HL-60 (cell line): ENCODE results near the gene LRRIQ1.

Experiments used
- DNase-seq, 2 experiments: peaks; one replicate each; pipeline ENCODE4 v3.0.0-alpha.2; 2010 to 2020; ENCODE audit warnings: low read depth in 1 of 2, low spot score in 1 of 2
- H3K27ac ChIP-seq: fragments of 250-450 bp; sonication (Bioruptor Pico); replicated peaks from 2 replicates; pipeline ENCODE4 v1.5.1; 2020; ENCODE audit warnings: mild to moderate bottlenecking, moderate library complexity
- H3K27me3 ChIP-seq: fragments of 250-450 bp; sonication (Bioruptor Pico); 2 replicates; pipeline ENCODE4 v1.5.1; 2021; ENCODE audit warnings: mild to moderate bottlenecking, moderate library complexity; ENCODE audit not compliant: insufficient read depth, poor library complexity, severe bottlenecking
- H3K4me3 ChIP-seq: replicated peaks from 2 replicates; pipeline ENCODE4 v1.5.1; 2011; ENCODE audit warnings: mild to moderate bottlenecking, control low read depth, low read length; ENCODE audit not compliant: insufficient read depth
- CTCF ChIP-seq: IDR thresholded peaks from one replicate; pipeline ENCODE4 v1.5.1; 2011; ENCODE audit warnings: low read length, control low read depth, inconsistent platforms; ENCODE audit not compliant: insufficient read depth
- GABPA ChIP-seq: IDR thresholded peaks from 2 replicates; pipeline ENCODE4 v1.6.1; 2012; ENCODE audit warnings: low read depth
- POLR2AphosphoS5 ChIP-seq: IDR thresholded peaks from 2 replicates; pipeline ENCODE4 v1.6.1; 2012; ENCODE audit warnings: low read depth
- REST ChIP-seq: IDR thresholded peaks from 2 replicates; pipeline ENCODE4 v1.6.1; 2012; ENCODE audit warnings: low read depth; ENCODE audit not compliant: insufficient replicate concordance
- SPI1 ChIP-seq: IDR thresholded peaks from 2 replicates; pipeline ENCODE4 v1.6.1; 2012; ENCODE audit warnings: low read depth, mild to moderate bottlenecking, borderline replicate concordance

Gene LRRIQ1

GRCh38 chr12:85147331-85147730, 111.2 kb downstream of the LRRIQ1 start:
- TF ChIP-seq CTCF (no peak), REST (no peak), GABPA (no peak), POLR2AphosphoS5 (no peak)
- H3K27me3 ChIP-seq, result no peaks in the 10 kb centered on the region
- DNase-seq, result no peak
- no peak overlapping the region for H3K27ac ChIP-seq
- no peak overlapping the region for H3K4me3 ChIP-seq

GRCh38 chr12:85152311-85152729, 116.2 kb downstream of the LRRIQ1 start:
- H3K27ac ChIP-seq, result no peak overlapping the region
- H3K4me3 ChIP-seq, result no peak overlapping the region
- H3K27me3 ChIP-seq, result no peaks in the 10 kb centered on the region
- TF ChIP-seq REST, result no peak
- TF ChIP-seq GABPA, result no peak
- no peak for TF ChIP-seq CTCF
- TF ChIP-seq POLR2AphosphoS5, result no peak
- TF ChIP-seq SPI1, result no peak
- no peak for DNase-seq

GRCh38 chr12:85155791-85156190, 119.6 kb downstream of the LRRIQ1 start:
- TF ChIP-seq GABPA (no peak), CTCF (no peak), SPI1 (no peak)
- H3K27me3 ChIP-seq, result no peaks in the 10 kb centered on the region
- no peak for DNase-seq
- no peak overlapping the region for H3K4me3 ChIP-seq
- H3K27ac ChIP-seq, result no peak overlapping the region

GRCh38 chr12:85156569-85156968, 120.4 kb downstream of the LRRIQ1 start:
- TF ChIP-seq CTCF (no peak), POLR2AphosphoS5 (no peak), SPI1 (no peak), REST (no peak), GABPA (no peak)
- Histone ChIP-seq H3K27ac (no peak overlapping the region), H3K4me3 (no peak overlapping the region), H3K27me3 (no peaks in the 10 kb centered on the region)
- no peak for DNase-seq
